HCT116 (cell line): ENCODE results near the gene NTN3. TPM values are rescaled to one million over a fixed set of nuclear protein-coding genes. Genes with fewer than 3 reads are reported as not detected.

Experiments used
- ATAC-seq: fragments of 200-7000 bp; cut with Tn5 transposase; 2 replicates; pipeline ENCODE4 v1.9.1; 2020; ENCODE audit warnings: mild to moderate bottlenecking, moderate library complexity
- BruUV-seq: library from RNA; stranded (reverse); fragments of 400-500 nt; replicated peaks from 2 replicates; lab custom pipeline; 2021; lab: Mats Ljungman, UMichigan
- CTCF ChIA-PET: fragments of 300-600 bp; sonication (Branson Sonifier 250); formaldehyde crosslinking; loops from one replicate; lab custom pipeline; 2021; ENCODE audit warnings: antibody characterized with exemption; lab: Charles Lee
- POLR2A ChIA-PET: fragments of 300-600, 350-600 bp; sonication (Branson Sonifier 250); formaldehyde crosslinking; loops from one replicate; lab custom pipeline; 2021; ENCODE audit warnings: antibody characterized with exemption; lab: Charles Lee
- RAD21 ChIA-PET, 2 experiments: fragments of 300-600 bp; sonication (Branson Sonifier 250); formaldehyde crosslinking; loops; one replicate each; lab custom pipeline; 2023; ENCODE audit warnings: low total read pairs in 2 of 2; ENCODE audit not compliant: uncharacterized antibody in 2 of 2, unreplicated experiment in 2 of 2, low non-redundant PET in 1 of 2; lab: Charles Lee
- DNase-seq: peaks from one replicate; pipeline ENCODE4 v3.0.0-alpha.2; 2010; ENCODE audit warnings: low read depth, low spot score
- H2AFZ ChIP-seq: fragments of 200-600 bp; shearing (Covaris generic), sonication (generic); 2 replicates; pipeline ENCODE4 v1.6.1; 2017; ENCODE audit warnings: low read depth, mixed run types, mixed read lengths, antibody characterized with exemption, low read length; ENCODE audit not compliant: poor library complexity, severe bottlenecking
- H3K27ac ChIP-seq: 2 replicates; pipeline ENCODE4 v1.5.1; 2012; ENCODE audit warnings: low read depth, low read length
- H3K27me3 ChIP-seq: fragments of 200-600 bp; sonication (generic); 2 replicates; pipeline ENCODE4 v1.6.1; 2016; ENCODE audit warnings: mixed run types, low read length, mixed read lengths; ENCODE audit not compliant: insufficient read depth
- H3K36me3 ChIP-seq, 2 experiments: fragments of 200-500 bp in 1 of 2; fragments of 200-600 bp in 1 of 2; sonication (Bioruptor generic) in 1 of 2; sonication (generic) in 1 of 2; 2 replicates each; pipeline versions ENCODE4 v1.5.1 to v1.6.1; 2014 to 2016; ENCODE audit warnings: low read length in 2 of 2, inconsistent platforms in 1 of 2, mixed read lengths in 1 of 2, mixed run types in 1 of 2; ENCODE audit not compliant: insufficient read depth in 2 of 2, control insufficient read depth in 1 of 2
- H3K4me1 ChIP-seq, 2 experiments: fragments of 200-600 bp in 1 of 2; sonication (generic) in 1 of 2; 2 replicates each; pipeline versions ENCODE4 v1.5.1 to v1.6.1; 2012 to 2017; ENCODE audit warnings: low read length in 2 of 2, inconsistent platforms in 1 of 2, mild to moderate bottlenecking in 1 of 2, mixed read lengths in 1 of 2, mixed run types in 1 of 2, moderate library complexity in 1 of 2; ENCODE audit not compliant: insufficient read depth in 2 of 2, control insufficient read depth in 1 of 2
- H3K4me2 ChIP-seq: fragments of 200-600 bp; sonication (generic); 2 replicates; pipeline ENCODE4 v1.6.1; 2017; ENCODE audit warnings: mixed run types, low read length, mixed read lengths
- H3K4me3 ChIP-seq, 2 experiments: fragments of 200-600 bp in 1 of 2; sonication (generic) in 1 of 2; replicated peaks in 1 of 2; 2 replicates each; pipeline ENCODE4 v1.5.1; 2011 to 2016; ENCODE audit warnings: low read length in 2 of 2, control low read depth in 1 of 2, low read depth in 1 of 2, mild to moderate bottlenecking in 1 of 2, mixed read lengths in 1 of 2, mixed run types in 1 of 2
- H3K79me2 ChIP-seq: fragments of 200-600 bp; sonication (generic); 2 replicates; pipeline ENCODE4 v1.6.1; 2017; ENCODE audit warnings: mild to moderate bottlenecking, mixed run types, low read length, moderate library complexity, mixed read lengths; ENCODE audit not compliant: insufficient read depth
- H3K9ac ChIP-seq: fragments of 200-600 bp; sonication (generic); 2 replicates; pipeline ENCODE4 v1.6.1; 2016; ENCODE audit warnings: low read length, mixed read lengths
- H3K9me2 ChIP-seq: fragments of 200-600 bp; sonication (generic), shearing (Covaris generic); 2 replicates; pipeline ENCODE4 v1.6.1; 2017; ENCODE audit warnings: mixed run types, mild to moderate bottlenecking, moderate library complexity; ENCODE audit not compliant: insufficient read depth
- H3K9me3 ChIP-seq, 2 experiments: fragments of 200-500 bp in 1 of 2; fragments of 200-600 bp in 1 of 2; sonication (Bioruptor generic) in 1 of 2; sonication (generic) in 1 of 2; 2 replicates each; pipeline ENCODE4 v1.6.1; 2014 to 2017; ENCODE audit warnings: low read length in 2 of 2, mixed read lengths in 2 of 2, inconsistent platforms in 1 of 2, low read depth in 1 of 2, mild to moderate bottlenecking in 1 of 2, mixed run types in 1 of 2, moderate library complexity in 1 of 2; ENCODE audit not compliant: control insufficient read depth in 1 of 2, insufficient read depth in 1 of 2
- H4K20me1 ChIP-seq: fragments of 200-600 bp; sonication (generic), shearing (Covaris generic); 2 replicates; pipeline ENCODE4 v1.6.1; 2017; ENCODE audit warnings: mixed run types, mild to moderate bottlenecking, moderate library complexity; ENCODE audit not compliant: insufficient read depth
- ATF3 ChIP-seq: IDR thresholded peaks from 2 replicates; pipeline ENCODE4 v1.6.1; 2012
- CBX3 ChIP-seq: IDR thresholded peaks from 2 replicates; pipeline ENCODE4 v1.6.1; 2012; ENCODE audit warnings: low read depth
- CEBPB ChIP-seq: IDR thresholded peaks from 2 replicates; pipeline ENCODE4 v1.6.1; 2012; ENCODE audit warnings: low read depth
- EGR1 ChIP-seq: IDR thresholded peaks from 2 replicates; pipeline ENCODE4 v1.6.1; 2012; ENCODE audit warnings: low read depth
- ELF1 ChIP-seq: IDR thresholded peaks from 2 replicates; pipeline ENCODE4 v1.6.1; 2012; ENCODE audit warnings: low read depth, borderline replicate concordance
- EZH2 ChIP-seq: fragments of 200-600 bp; sonication (generic); IDR thresholded peaks from 2 replicates; pipeline ENCODE4 v1.6.1; 2017; ENCODE audit warnings: antibody characterized with exemption, mixed run types
- EZH2phosphoT487 ChIP-seq: fragments of 200-600 bp; IDR thresholded peaks from 2 replicates; pipeline ENCODE4 v1.6.1; 2018; ENCODE audit warnings: antibody characterized with exemption, borderline replicate concordance
- FOSL1 ChIP-seq: IDR thresholded peaks from 2 replicates; pipeline ENCODE4 v1.6.1; 2012; ENCODE audit warnings: low read depth
- JUND ChIP-seq: IDR thresholded peaks from 2 replicates; pipeline ENCODE4 v1.6.1; 2012
- MAX ChIP-seq: IDR thresholded peaks from 2 replicates; pipeline ENCODE4 v1.6.1; 2012
- POLR2A ChIP-seq: IDR thresholded peaks from 2 replicates; pipeline ENCODE4 v1.7.0; 2011; ENCODE audit warnings: borderline replicate concordance; ENCODE audit not compliant: insufficient read depth, insufficient read length; ENCODE audit errors: extremely low read depth
- POLR2AphosphoS5 ChIP-seq: IDR thresholded peaks from 2 replicates; pipeline ENCODE4 v1.6.1; 2011; ENCODE audit warnings: mild to moderate bottlenecking, low read depth, low read length, moderate library complexity
- RAD21 ChIP-seq: IDR thresholded peaks from 2 replicates; pipeline ENCODE4 v1.6.1; 2012; ENCODE audit warnings: low read depth, mild to moderate bottlenecking
- REST ChIP-seq: IDR thresholded peaks from 2 replicates; pipeline ENCODE4 v1.6.1; 2012; ENCODE audit warnings: low read depth
- SIN3A ChIP-seq: IDR thresholded peaks from 2 replicates; pipeline ENCODE4 v1.6.1; 2012; ENCODE audit warnings: low read depth
- SP1 ChIP-seq: IDR thresholded peaks from 2 replicates; pipeline ENCODE4 v1.6.1; 2012; ENCODE audit warnings: low read depth
- SRF ChIP-seq: IDR thresholded peaks from 2 replicates; pipeline ENCODE4 v1.6.1; 2012; ENCODE audit warnings: low read depth
- YY1 ChIP-seq: IDR thresholded peaks from 2 replicates; pipeline ENCODE4 v1.6.1; 2011; ENCODE audit warnings: low read length, low read depth, moderate library complexity, mild to moderate bottlenecking; ENCODE audit not compliant: insufficient replicate concordance; ENCODE audit errors: extremely low read depth
- ZBTB33 ChIP-seq: IDR thresholded peaks from 2 replicates; pipeline ENCODE4 v1.6.1; 2011; ENCODE audit warnings: mild to moderate bottlenecking, low read length, moderate library complexity; ENCODE audit not compliant: insufficient replicate concordance; ENCODE audit errors: extremely low read depth
- ZFX ChIP-seq: fragments of 450-650 bp; IDR thresholded peaks from 2 replicates; pipeline ENCODE4 v1.6.1; 2017
- ZNF274 ChIP-seq: fragments of 200-500 bp; sonication (Bioruptor generic); IDR thresholded peaks from 2 replicates; pipeline ENCODE4 v1.6.1; 2014; ENCODE audit warnings: mild to moderate bottlenecking, low read depth, low read length, inconsistent platforms
- intact Hi-C: fragments of 100-400 bp; cut with micrococcal nuclease; formaldehyde crosslinking; loops from 2 replicates; pipeline ENCODE4 v1.10.0; 2022
- total RNA-seq: library from RNA; stranded (reverse); gene quantifications from one replicate; pipeline ENCODE4 v1.2.1, GENCODE V29; 2021; ENCODE audit not compliant: unreplicated experiment

Gene NTN3
- total RNA-seq, 1 experiment from 2014 or later = 0.30 TPM

- no peaks in the 10 kb centered on the region for H3K27me3 ChIP-seq
- DNase-seq (peak; percentile 77), ATAC-seq (peak; percentile 92)
- peaks cover 5% of the 10 kb centered on the region; the same call in 1 of the 2 replicates for H4K20me1 ChIP-seq
- CTCF ChIA-PET = no interaction called here
- H3K4me3 ChIP-seq = peak within 1 kb of the TSS; percentile 86 to 95
- peak within 1 kb of the TSS; percentile 98 for H3K4me2 ChIP-seq
- H3K36me3 ChIP-seq = no peaks in the 10 kb centered on the region
- H3K79me2 ChIP-seq = peaks cover 49% of the 10 kb centered on the region
- H3K9me2 ChIP-seq = no peaks in the 10 kb centered on the region
- peak within 1 kb of the TSS; percentile 98 for H3K27ac ChIP-seq
- no TSS peak for BruUV-seq
- H3K9ac ChIP-seq = peak within 1 kb of the TSS; percentile 95
- RAD21 ChIA-PET = no interaction called here
- POLR2A ChIA-PET = no interaction called here
- intact Hi-C loops = no loop called here
- peaks cover 20 to 39% of the 10 kb centered on the region in 2 experiments for H3K4me1 ChIP-seq
- H3K9me3 ChIP-seq = no peaks in the 10 kb centered on the region
- H2AFZ ChIP-seq = no peak within 1 kb of the TSS
- no peak for TF ChIP-seq MAX
- no peak for TF ChIP-seq CEBPB
- peak; percentile 66; the same call in 1 of the 2 replicates for TF ChIP-seq SP1
- peak; percentile 81; the same call in 1 of the 2 replicates for TF ChIP-seq SIN3A
- TF ChIP-seq POLR2AphosphoS5 = peak; percentile 94
- TF ChIP-seq EGR1 = 0 out of 2 replicates have a peak, but pooled peaks have one; percentile 51
- no peak for TF ChIP-seq ELF1
- peak; percentile 95 for TF ChIP-seq YY1
- TF ChIP-seq POLR2A = peak; percentile 53
- no peak; the same call in 1 of the 2 replicates for TF ChIP-seq JUND
- TF ChIP-seq RAD21 = no peak
- TF ChIP-seq SRF = no peak
- no peak for TF ChIP-seq REST
- no peak for TF ChIP-seq ZBTB33
- peak; percentile 33; the same call in 1 of the 2 replicates for TF ChIP-seq ZFX
- no peak for TF ChIP-seq ATF3
- no peak for TF ChIP-seq EZH2phosphoT487
- TF ChIP-seq FOSL1 = no peak
- no peak for TF ChIP-seq EZH2
- TF ChIP-seq ZNF274 = no peak
- TF ChIP-seq CBX3 = no peak
These were observed 42.6 kb downstream of the NTN3 start, which contains the start of gene ATP6V0C for GRCh38 chr16:2513405-2514332. ATP6V0C (plus strand) TSS chr16:2513952; CDS start chr16:2514104, 152 bp downstream.
